NCI-H128 (cell line): Measurements from ENCODE around the gene CDH13.

ENCODE experiments used
- DNase-seq: peaks from one replicate; lab custom pipeline; 2025; ENCODE audit not compliant: unreplicated experiment; lab: John Stamatoyannopoulos, UW

Gene CDH13

GRCh38 chr16:83727018-83727417, 1100.2 kb downstream of the CDH13 start:
- DNase-seq: no peak

GRCh38 chr16:83727751-83728352, 1101.1 kb downstream of the CDH13 start:
- no peak for DNase-seq

DNA sequence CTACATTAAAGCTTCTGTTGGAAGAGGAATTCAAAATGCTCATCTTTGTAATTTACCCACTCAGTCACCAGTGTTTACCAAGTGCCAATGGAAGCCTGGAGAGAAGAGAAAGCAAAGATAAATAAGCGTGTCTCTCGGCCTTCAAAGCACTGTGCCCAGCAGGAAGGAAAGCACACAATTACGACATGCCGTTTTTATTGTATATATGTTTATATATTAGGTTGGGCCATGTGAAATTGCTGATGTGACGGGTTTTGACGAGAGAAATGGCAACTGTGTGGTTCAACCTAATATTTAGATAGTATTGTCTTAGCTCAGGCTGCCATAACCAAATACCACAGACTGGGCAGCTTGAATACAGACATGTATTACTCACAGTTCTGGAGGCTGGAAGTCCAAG, 1101.7 kb downstream of the CDH13 start:
- no peak for DNase-seq

- DNase-seq: no peak
These were observed 1104.0 kb downstream of the CDH13 start for GRCh38 chr16:83730812-83731211.

DNA sequence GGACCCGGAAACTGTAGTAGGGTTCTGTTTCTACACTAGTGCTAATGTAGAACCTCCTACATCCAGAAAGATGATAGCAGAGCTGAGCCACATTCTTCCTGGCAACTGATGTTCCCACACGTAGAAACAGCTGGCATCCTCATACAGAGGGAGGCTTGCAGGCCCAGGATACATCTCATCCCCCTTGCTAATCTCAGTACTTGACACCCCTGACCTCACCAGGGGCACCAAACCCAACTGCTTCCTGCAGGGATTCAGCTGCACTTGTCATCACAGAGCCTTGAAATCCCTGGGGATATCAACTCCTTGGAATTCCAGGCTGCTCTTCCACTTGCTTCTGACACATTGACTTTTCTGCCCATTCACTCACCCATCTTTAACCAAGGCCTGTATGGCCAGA, 1105.8 kb downstream of the CDH13 start:
- no peak for DNase-seq

GRCh38 chr16:83733301-83733700, 1106.5 kb downstream of the CDH13 start:
- DNase-seq: no peak

- no peak for DNase-seq
These were observed 1107.4 kb downstream of the CDH13 start for GRCh38 chr16:83734136-83734535.

DNA sequence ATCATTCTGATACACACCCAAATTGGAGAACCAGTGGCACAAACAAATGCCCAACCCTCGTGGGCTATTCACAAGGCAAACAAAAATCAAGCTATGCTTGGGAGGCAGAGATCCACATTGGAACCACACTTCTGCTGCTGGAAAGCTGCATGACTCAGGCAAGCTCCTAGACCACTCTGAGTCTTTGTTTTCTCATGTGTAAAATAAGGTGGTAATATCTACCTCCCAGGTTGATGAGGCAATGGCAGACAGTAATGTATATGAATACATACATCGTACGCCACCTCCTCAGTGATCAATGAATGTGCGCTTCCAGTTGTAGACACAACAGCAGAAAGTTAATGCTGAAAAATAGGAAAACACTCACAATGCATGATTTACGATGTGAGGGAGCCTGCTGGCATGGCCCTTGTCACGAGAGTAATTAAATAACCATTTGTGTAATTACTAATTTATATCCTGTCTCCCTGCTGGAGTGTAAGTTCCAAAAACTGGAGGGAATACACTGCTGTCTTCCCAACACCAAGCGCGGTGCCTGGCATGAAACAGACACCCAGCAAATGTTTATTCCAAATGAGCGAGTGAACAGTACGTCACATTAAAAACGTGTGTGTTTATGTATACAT, 1111.1 kb downstream of the CDH13 start:
- no peak for DNase-seq

DNA sequence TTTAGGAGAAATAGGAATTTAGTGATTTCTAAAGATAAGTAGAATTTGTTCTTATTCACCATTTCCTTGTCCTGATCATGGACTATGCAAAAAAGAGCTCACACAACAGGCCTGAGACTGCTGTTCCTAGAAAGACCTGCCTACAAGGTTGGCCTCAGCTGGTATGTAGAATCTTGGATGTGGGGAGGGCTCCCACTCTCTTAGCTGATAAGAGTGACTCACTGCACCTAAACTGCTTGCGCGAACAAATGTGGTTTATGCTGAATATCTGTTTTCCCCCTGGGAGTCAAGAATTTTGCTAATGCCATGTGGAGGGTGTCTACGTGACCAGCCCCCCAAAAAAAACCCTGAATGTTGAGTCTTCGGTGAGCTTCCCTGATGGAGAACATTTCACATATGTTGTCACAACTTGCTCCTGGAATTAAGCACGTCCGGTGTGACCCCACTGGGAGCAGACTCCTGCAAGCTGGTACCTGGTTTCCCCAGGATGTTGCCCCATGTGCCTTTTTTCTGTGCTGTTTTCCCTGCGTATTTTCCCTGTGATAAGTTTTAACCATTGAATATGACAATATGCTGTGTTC, 1112.2 kb downstream of the CDH13 start:
- DNase-seq: no peak

DNA sequence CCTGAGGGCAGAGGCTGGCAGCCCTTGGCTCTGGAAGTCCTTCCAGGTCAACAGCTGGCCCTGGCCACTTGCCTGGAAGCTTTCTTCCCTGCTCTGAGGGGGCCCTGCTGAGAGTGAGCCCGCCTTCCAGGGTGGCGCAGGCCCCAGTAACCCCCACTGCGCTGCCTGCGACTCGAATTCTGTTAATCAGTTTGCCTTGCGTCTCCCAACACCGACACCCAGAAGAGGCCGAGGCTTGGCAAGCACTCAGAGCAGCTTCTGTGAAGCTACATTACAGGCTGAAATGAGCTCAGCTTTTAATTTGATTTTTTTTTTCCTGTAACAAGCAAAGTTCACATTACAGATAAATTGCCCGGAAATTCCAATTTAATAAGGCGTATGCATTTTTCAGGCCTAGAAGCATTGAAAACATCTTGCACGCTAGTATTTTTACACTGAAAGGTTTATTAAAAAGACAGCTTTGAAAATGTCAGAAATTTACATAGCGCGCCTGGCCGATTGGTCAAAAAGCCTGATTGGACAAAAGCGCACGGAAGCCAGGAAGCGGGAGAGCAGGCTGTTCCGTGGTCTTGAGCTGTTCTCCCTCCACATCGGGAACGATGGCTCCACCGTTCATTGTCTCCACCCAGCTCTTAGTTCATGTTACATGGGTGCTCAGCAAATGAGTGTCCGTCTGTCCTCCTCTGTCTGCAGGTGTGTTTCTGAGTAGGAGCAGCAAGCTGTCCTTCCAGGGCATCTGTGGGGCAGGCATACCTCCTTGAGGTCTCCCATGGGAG, 1115.5 kb downstream of the CDH13 start:
- DNase-seq: no peak

GRCh38 chr16:83743241-83743640, 1116.5 kb downstream of the CDH13 start:
- DNase-seq: no peak

- no peak for DNase-seq
These were observed 1117.0 kb downstream of the CDH13 start for GRCh38 chr16:83743720-83744119.

DNA sequence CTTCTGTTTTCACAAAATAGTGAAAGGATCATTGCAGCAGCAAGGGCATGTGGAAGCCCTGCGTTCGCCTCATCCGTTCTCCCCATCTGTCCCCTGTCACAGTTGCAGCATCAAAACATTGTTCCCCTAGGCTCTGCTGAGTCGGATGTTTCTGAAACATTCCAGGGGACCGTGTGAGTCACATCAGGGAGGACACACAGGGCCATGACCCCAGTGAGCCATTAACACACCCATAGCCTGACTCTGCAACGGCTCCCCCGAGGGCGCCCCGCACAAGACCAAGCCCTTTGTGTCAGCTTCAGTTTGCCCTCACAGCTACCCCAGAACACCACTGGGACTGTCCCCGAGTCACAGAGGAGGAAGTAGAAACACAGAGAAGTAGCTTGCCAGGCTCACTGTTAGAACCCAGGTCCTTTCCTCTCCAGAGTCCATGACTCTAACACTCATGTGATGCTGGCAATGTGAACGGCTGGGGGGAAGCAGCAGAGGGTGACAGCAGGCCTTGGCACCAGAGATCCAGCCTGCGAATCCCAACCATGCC, 1117.7 kb downstream of the CDH13 start:
- no peak for DNase-seq

DNA sequence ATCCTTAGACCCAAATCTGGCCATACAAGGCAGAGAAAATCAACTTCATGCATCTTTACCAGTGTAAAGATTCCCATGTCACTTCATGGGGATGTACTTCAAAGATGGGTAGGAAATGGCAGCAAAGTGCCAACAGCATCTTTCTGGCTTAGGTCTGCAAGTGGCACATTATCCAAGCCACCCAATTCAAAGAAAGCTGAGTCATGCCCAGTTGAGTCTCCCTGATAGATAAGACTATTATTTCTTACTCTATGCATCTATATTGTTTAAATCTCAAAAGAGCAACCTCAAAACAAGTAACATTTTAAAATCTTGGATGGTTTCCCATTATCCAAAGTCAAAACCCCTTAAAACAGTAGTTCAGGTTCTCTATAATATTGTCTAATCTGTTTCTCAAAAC, 1119.8 kb downstream of the CDH13 start:
- no peak for DNase-seq

- no peak for DNase-seq
These were observed 1121.2 kb downstream of the CDH13 start for GRCh38 chr16:83747936-83748335.

GRCh38 chr16:83755391-83755790, 1128.6 kb downstream of the CDH13 start:
- DNase-seq: no peak

- no peak for DNase-seq
These were observed 1135.6 kb downstream of the CDH13 start for GRCh38 chr16:83762141-83762991.

DNA sequence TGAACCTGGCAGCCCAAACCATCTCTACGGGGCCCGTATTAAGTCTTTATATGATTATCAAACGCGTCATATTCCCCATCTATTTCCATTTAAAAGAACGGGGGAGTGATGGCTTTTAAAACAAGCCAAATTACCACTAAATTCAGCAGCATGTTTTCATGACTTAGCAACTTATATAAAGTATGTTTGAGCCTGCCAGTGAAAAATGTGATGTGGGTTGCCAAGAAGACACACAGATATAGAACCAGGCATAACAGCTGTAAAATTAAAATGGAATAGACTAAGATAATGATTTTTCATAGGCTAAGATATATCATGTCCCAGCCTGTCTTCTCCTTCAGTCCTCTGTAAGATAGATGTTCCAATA, 1136.2 kb downstream of the CDH13 start:
- DNase-seq: no peak

- no peak for DNase-seq
These were observed 1142.2 kb downstream of the CDH13 start for GRCh38 chr16:83768986-83769385.

GRCh38 chr16:83769397-83770008, 1142.7 kb downstream of the CDH13 start:
- DNase-seq: no peak
